Keratinocyte (primary cell): ENCODE measurements around the gene EGFR. TPM values are rescaled to one million over a fixed set of nuclear protein-coding genes. Genes with fewer than 3 reads are reported as not detected.

ENCODE experiments used
- DNase-seq: peaks from one replicate; pipeline ENCODE4 v3.0.0-alpha.2; 2011; ENCODE audit warnings: low read depth, missing footprints, low spot score
- FAIRE-seq: peaks from 2 replicates; lab custom pipeline; 2011; peaks lifted over from hg19 to GRCh38; lab: Jason Lieb, UNC
- H2AFZ ChIP-seq: 2 replicates; pipeline ENCODE4 v1.6.0; 2012; ENCODE audit warnings: low read length, control low read depth, inconsistent platforms; ENCODE audit not compliant: control insufficient read depth
- H3K27ac ChIP-seq: 2 replicates; pipeline ENCODE4 v1.5.1; 2011; ENCODE audit warnings: low read length; ENCODE audit not compliant: control insufficient read depth, insufficient read depth
- H3K27me3 ChIP-seq: 3 replicates; pipeline ENCODE4 v1.6.0; 2011; ENCODE audit warnings: low read length; ENCODE audit not compliant: control insufficient read depth, insufficient read depth; ENCODE audit errors: extremely low read depth
- H3K36me3 ChIP-seq, 2 experiments: 2 replicates in 1 of 2; 3 replicates in 1 of 2; pipeline ENCODE4 v1.5.1; 2011; ENCODE audit warnings: low read length in 2 of 2, mild to moderate bottlenecking in 1 of 2; ENCODE audit not compliant: control insufficient read depth in 2 of 2, insufficient read depth in 2 of 2; ENCODE audit errors: extremely low read depth in 1 of 2
- H3K4me1 ChIP-seq: 3 replicates; pipeline ENCODE4 v1.5.1; 2011; ENCODE audit warnings: low read length; ENCODE audit not compliant: control insufficient read depth, insufficient read depth; ENCODE audit errors: extremely low read depth
- H3K4me2 ChIP-seq: 3 replicates; pipeline ENCODE4 v1.6.0; 2011; ENCODE audit warnings: low read depth, low read length; ENCODE audit not compliant: control insufficient read depth, insufficient read depth; ENCODE audit errors: extremely low read depth
- H3K4me3 ChIP-seq, 3 experiments: fragments of 200-600 bp in 1 of 3; sonication (generic) in 1 of 3; 2 replicates in 2 of 3; 3 replicates in 1 of 3; pipeline ENCODE4 v1.5.1; 2011 to 2016; ENCODE audit warnings: low read length in 3 of 3, mild to moderate bottlenecking in 3 of 3, control low read depth in 2 of 3, inconsistent platforms in 1 of 3, low read depth in 1 of 3, mixed read lengths in 1 of 3, mixed run types in 1 of 3, moderate library complexity in 1 of 3; ENCODE audit not compliant: control insufficient read depth in 2 of 3, insufficient read depth in 2 of 3; ENCODE audit errors: extremely low read depth in 1 of 3
- H3K79me2 ChIP-seq: 2 replicates; pipeline ENCODE4 v1.6.0; 2012; ENCODE audit warnings: low read length; ENCODE audit not compliant: control insufficient read depth, insufficient read depth
- H3K9ac ChIP-seq: 3 replicates; pipeline ENCODE4 v1.6.0; 2011; ENCODE audit warnings: low read length; ENCODE audit not compliant: control insufficient read depth, insufficient read depth; ENCODE audit errors: extremely low read depth
- H3K9me1 ChIP-seq: 3 replicates; pipeline ENCODE4 v1.6.0; 2011; ENCODE audit warnings: low read length; ENCODE audit not compliant: control insufficient read depth, insufficient read depth; ENCODE audit errors: extremely low read depth
- H3K9me3 ChIP-seq: 2 replicates; pipeline ENCODE4 v1.5.1; 2012; ENCODE audit warnings: low read depth, low read length; ENCODE audit not compliant: control insufficient read depth
- H4K20me1 ChIP-seq: 3 replicates; pipeline ENCODE4 v1.6.0; 2011; ENCODE audit warnings: low read length; ENCODE audit not compliant: control insufficient read depth, insufficient read depth; ENCODE audit errors: extremely low read depth
- EZH2 ChIP-seq: IDR thresholded peaks from one replicate; pipeline ENCODE4 v1.6.1; 2012; ENCODE audit warnings: inconsistent platforms, mild to moderate bottlenecking, low read length, moderate library complexity
- dilution Hi-C: fragments of 300-500 bp; cut with MboI; formaldehyde crosslinking; loops from one replicate; pipeline ENCODE4 v1.7.0; 2020; ENCODE audit warnings: low sequenced_read_pairs; ENCODE audit not compliant: extremely low pct_ligation_motif_present
- polyA plus RNA-seq, 5 experiments: library from polyadenylated mRNA; depleted of rRNA in 3 of 5; stranded (reverse) in 3 of 5; stranded (forward) in 1 of 5; unstranded in 1 of 5; fragments of >200 nt; gene quantifications; 1 replicate in 1 of 5; 2 replicates in 3 of 5; 3 replicates in 1 of 5; pipeline versions ENCODE4 v1.2.1 to v1.2.3, GENCODE V29; 2011 to 2012; ENCODE audit warnings: missing spikeins in 2 of 5, low read depth in 1 of 5, low replicate concordance in 1 of 5
- TF ChIP-seq, protein P1 (sequence below), 3 experiments: IDR thresholded peaks in 1 of 3; conservative IDR thresholded peaks in 1 of 3; optimal IDR thresholded peaks in 1 of 3; 2 replicates in 2 of 3; 3 replicates in 1 of 3; pipeline versions ENCODE3 to v1.5.1; 2011; ENCODE audit warnings: low read length in 3 of 3, mild to moderate bottlenecking in 3 of 3, moderate library complexity in 2 of 3, control low read depth in 1 of 3, inconsistent platforms in 1 of 3; ENCODE audit not compliant: insufficient read depth in 2 of 3; ENCODE audit errors: extremely low read depth in 1 of 3

EGFR gene
- polyA plus RNA-seq, 1 donor (not counting 4 experiments of a cell fraction or from before 2014, with no cell fraction given): 120 TPM

DNA sequence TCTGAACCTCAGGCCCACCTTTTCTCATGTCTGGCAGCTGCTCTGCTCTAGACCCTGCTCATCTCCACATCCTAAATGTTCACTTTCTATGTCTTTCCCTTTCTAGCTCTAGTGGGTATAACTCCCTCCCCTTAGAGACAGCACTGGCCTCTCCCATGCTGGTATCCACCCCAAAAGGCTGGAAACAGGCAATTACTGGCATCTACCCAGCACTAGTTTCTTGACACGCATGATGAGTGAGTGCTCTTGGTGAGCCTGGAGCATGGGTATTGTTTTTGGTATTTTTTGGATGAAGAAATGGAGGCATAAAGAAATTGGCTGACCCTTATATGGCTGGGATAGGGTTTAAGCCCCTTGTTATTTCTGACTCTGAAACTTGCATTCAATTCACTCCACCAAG, 156.0 kb downstream of the EGFR start:
- Histone ChIP-seq H4K20me1 (no peaks in the 10 kb centered on the region), H3K4me2 (no peak overlapping the region), H2AFZ (no peak overlapping the region), H3K9me3 (no peaks in the 10 kb centered on the region), H3K4me3 (no peak overlapping the region), H3K9me1 (no peaks in the 10 kb centered on the region), H3K27me3 (no peaks in the 10 kb centered on the region), H3K4me1 (peaks cover 12% of the 10 kb centered on the region), H3K27ac (no peak overlapping the region), H3K9ac (no peak overlapping the region), H3K79me2 (peaks cover 3% of the 10 kb centered on the region), H3K36me3 (peaks cover 70 to 76% of the 10 kb centered on the region in 2 experiments)
- dilution Hi-C loops: no loop called here
- no peak for TF ChIP-seq EZH2
- TF ChIP-seq, protein P1, sequence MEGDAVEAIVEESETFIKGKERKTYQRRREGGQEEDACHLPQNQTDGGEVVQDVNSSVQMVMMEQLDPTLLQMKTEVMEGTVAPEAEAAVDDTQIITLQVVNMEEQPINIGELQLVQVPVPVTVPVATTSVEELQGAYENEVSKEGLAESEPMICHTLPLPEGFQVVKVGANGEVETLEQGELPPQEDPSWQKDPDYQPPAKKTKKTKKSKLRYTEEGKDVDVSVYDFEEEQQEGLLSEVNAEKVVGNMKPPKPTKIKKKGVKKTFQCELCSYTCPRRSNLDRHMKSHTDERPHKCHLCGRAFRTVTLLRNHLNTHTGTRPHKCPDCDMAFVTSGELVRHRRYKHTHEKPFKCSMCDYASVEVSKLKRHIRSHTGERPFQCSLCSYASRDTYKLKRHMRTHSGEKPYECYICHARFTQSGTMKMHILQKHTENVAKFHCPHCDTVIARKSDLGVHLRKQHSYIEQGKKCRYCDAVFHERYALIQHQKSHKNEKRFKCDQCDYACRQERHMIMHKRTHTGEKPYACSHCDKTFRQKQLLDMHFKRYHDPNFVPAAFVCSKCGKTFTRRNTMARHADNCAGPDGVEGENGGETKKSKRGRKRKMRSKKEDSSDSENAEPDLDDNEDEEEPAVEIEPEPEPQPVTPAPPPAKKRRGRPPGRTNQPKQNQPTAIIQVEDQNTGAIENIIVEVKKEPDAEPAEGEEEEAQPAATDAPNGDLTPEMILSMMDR (optimal IDR thresholded peaks at IDR 0.05 in 1 of 3, IDR thresholded peaks at IDR 0.05 in 1 of 3, conservative IDR thresholded peaks at IDR 0.05 in 1 of 3; ENCODE audit: extremely low read depth in 1 of 3, insufficient read depth in 2 of 3, low read length in 3 of 3): no peak
- no peak for DNase-seq
- no peak for FAIRE-seq

GRCh38 chr7:55177068-55177530, 158.3 kb downstream of the EGFR start:
- no peak for TF ChIP-seq EZH2
- TF ChIP-seq, protein P1 (optimal IDR thresholded peaks at IDR 0.05 in 1 of 3, IDR thresholded peaks at IDR 0.05 in 1 of 3, conservative IDR thresholded peaks at IDR 0.05 in 1 of 3; ENCODE audit: extremely low read depth in 1 of 3, insufficient read depth in 2 of 3, low read length in 3 of 3): no peak
- FAIRE-seq (no peak), DNase-seq (no peak)
- peaks cover 2% of the 10 kb centered on the region for H3K79me2 ChIP-seq
- no peak overlapping the region for H3K4me2 ChIP-seq
- no peak overlapping the region for H2AFZ ChIP-seq
- H3K27ac ChIP-seq: no peak overlapping the region
- dilution Hi-C loops: no loop called here
- peaks cover 6% of the 10 kb centered on the region for H3K4me1 ChIP-seq
- H3K9me3 ChIP-seq: no peaks in the 10 kb centered on the region
- peaks cover 7% of the 10 kb centered on the region for H4K20me1 ChIP-seq
- no peak overlapping the region for H3K4me3 ChIP-seq
- H3K9ac ChIP-seq: no peak overlapping the region
- peaks cover 71 to 75% of the 10 kb centered on the region in 2 experiments for H3K36me3 ChIP-seq
- H3K27me3 ChIP-seq: no peaks in the 10 kb centered on the region
- H3K9me1 ChIP-seq: no peaks in the 10 kb centered on the region
